Forelimb muscle (tissue), 1 donor: ENCODE results near the gene SMURF1. TPM values are rescaled to one million over a fixed set of nuclear protein-coding genes. Genes with fewer than 3 reads are reported as not detected.
"Not testable (repeated sequence)": the region's sequence is repeated elsewhere in the genome, so short reads cannot be mapped to it uniquely, and the experiment has no call there.

Experiments used
- DNase-seq: peaks from one replicate; pipeline ENCODE4 v3.0.0-alpha.2; 2013; ENCODE audit warnings: low read depth
- polyA plus RNA-seq: library from polyadenylated mRNA; unstranded; fragments of 120-200 nt; gene quantifications from one replicate; pipeline ENCODE4 v1.2.1, GENCODE V29; 2013; ENCODE audit not compliant: insufficient read length

Gene SMURF1
- polyA plus RNA-seq, result 8.8 TPM

DNA sequence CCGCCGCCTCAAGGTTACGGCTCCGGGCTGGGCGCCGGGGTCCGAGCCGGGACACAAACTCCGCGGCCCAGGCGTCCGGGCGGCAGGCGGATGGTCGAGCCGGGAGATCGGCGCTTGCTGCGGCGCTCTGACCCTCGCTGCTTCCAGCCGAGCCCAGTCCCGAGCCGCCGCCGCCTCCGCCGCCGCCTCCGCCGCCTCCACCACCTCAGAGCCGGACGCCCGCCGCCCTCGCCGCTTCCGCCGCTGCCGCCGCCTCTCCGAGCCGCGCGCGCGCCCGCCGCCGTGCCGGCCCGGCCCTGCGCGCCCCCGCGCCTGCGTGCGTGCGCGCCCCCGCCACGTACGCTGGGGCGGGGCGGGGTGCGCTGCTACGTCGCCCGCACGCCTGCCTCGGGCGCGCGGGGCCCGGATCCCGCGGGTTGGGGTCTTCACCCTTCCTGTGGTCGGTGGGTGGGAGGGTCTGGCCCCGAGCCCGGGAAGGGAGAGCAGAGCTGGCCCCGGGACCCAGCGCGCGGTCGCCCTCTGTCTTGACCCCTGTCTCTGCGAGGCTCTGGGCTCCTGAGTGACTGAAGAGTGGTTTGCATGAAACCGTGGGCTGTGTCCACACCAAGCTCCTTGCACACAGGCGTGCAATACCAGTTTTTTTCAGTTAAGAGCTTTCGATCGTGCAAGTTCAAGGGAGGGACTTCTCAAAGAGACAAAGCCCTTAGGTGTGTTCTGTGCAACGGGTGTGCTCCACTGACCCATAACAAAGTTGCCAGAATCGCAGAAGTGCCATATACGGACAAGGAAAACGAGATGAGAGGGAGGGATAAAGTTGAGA lies at the start of gene SMURF1:
Gene SMURF1 (minus strand): TSS at position 256 of the 820 bp plus-strand sequence. CDS start 328 bp downstream, outside the sequence.
- DNase-seq, result no peak

DNA sequence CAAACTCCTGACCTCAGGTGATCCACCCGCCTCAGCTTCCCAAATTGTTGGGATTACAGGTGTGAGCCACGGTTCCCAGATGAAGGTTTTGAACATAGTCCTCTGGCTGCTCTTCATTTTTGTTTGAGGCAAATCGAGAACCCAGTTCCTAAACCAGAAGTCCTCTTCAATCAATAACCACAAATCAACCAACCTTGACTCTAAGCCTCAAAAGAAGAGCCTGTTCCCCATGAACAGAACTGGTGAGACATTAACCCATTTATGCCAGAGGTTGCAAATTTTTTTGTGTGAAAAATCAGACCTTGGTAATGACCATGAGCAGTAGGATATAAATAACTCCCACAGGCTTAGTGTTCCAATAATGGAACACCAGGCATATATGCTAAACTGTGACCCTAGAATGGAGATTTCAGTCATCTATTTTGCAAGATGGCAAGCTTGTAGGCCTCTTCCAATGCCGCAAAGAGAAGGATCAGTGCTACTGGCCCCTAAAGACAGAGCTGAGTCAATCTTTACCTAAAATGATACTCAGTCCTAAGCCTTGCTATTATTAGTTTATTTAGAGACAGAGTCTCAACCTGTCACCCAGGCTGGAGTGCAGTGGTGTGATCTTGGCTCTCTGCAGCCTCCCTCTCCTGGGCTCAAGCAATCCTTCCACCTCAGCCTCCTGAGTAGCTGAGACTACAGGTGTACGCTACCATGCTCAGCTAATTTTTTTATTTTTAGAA lies 48.1 kb upstream of the SMURF1 start:
- no peak for DNase-seq

DNA sequence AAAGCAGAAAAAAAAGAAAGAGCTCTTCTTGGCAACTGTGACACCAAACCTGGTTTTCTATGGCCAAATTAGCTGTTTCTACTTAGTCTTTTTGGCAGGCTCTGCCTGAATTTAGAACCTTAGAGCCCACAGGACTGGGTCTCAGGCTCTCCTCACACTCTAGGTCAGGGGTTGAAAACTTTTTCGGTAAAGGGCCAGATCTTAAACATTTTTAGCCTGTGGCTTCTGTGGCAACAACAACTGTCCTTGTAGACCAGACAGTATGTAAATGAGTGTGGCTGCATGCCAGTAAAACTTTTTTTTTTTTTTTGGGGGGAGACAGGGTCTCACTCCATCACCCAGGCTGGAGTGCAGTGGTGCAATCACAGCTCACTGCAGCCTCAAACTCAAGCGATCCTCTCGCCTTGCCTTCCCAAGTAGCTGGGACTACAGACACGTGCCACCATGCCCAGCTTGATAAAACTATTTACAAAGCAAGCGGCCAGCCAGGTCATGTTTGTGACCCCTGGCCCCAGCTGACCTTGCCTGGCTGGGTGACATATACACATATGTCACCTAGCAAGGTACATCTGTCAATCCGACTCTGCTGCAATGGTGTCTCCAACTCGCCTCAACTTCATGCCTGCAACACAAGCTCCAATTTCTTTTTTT lies 46.6 kb upstream of the SMURF1 start:
- no peak for DNase-seq

DNA sequence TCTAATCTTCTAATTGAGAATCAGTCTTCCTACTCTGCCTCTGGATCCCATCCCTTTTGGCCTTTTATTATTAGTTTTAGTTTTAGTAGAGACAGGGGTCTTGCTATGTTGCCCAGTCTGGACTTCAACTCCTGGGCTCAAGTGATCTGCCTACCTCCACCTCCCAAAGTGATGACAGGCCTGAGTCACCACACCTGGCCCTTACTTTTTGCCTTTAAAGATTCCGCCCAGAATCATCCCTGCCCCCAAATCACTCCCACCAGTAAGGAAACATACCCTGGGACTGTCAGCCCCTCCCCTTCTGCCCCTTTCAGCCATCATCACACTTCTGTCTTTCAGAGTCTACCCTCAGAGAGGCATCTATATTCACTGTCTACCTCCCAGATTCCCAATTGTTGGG lies 45.3 kb upstream of the SMURF1 start:
- no peak for DNase-seq

DNA sequence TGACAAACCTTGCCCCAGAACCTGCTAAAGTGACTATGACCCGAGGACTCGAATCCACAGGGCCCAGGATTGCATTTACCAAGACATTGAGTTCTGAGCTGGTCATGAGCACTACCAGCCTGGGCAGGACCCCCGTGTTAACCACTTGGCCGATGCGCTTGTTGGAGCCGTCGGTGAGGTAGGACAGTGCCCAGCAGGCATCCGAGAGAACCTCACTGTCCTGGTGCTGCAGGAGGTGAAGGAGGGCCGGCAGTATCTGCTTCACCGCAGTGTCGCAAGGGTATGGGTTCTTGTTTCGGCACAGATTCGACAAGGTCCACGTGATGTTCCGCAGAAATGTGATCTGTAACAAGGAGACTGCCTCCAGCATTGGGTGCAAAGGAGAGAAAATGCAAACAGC lies 44.3 kb upstream of the SMURF1 start:
- DNase-seq, result no peak

DNA sequence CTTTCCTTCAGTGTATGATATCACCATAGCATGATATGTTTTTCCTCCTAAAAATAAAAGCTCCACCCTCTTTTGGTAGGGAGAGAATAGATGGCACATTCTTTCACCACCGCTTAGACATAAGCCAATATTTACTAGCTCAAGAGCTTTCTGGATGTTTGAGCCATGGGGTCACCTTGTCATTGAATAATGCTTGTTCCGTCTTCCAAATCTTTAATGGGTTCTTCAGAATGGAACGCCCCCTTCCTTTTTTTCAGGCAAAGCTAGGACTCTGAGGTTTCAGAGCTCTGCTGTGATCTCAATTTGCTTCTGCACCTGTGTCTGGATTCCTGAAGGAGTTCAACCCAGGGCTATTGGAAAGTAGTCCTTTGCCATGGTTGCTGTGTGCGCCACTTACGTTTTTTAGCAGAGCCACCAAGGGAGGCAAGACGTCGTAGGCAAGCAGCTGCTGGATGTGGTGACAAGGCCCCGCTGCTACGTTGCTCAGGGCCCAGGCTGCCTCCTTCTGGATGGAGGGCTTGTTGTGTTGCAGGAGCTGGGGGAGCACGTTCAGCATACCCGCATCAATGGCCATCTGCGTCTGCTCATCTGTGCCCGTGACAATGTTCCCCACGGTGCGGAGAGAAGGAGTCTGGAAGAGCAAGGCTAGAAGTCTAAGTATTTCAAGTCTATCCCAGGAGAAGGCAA lies 40.8 kb upstream of the SMURF1 start:
- DNase-seq, result no peak

DNA sequence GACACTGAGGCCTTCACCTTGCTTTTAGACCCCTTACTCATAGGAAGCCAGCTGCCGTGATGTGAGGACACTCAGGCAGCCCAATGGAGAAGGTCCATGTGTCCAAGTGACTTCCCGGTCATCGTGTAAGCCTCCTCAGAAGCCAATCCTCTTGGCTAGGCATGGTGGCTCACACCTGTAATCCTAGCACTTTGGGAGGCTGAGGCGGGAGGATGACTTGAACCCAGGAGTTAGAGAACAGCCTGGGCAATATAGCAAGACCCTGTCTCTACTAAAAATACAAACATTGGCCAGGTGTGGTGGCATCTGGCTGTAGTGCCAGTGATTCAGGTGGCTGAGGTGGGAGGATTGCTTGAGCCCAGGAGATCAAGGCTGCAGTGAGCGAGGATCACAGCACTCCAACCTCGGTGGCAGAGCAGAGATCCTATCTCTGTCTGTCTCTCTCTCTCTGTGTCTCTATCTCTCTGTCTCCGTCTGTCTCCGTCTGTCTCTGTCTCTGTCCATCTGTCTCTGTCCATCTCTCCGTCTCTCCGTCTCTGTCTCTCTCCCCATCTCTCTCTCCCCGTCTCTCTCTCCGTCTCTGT lies 36.3 kb upstream of the SMURF1 start:
- no peak for DNase-seq

DNA sequence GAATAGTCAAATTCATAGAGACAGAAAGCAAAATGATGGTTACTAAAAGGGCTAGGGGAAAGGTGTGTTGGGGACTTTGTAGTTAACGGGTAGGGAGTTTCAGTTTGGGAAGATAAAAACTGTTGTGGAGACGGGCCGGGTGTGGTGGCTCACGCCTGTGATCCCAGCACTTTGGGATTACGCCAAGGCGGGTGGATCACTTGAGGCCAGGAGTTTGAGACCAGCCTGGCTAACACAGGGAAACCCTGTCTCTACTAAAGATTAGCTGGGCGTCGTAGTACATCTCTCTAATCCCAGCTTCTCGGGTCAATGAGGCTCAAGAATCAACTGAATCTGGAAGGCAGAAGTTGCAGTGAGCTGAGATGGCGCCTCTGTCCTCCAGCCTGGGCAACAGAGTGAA lies 33.3 kb upstream of the SMURF1 start:
- DNase-seq, result no peak

DNA sequence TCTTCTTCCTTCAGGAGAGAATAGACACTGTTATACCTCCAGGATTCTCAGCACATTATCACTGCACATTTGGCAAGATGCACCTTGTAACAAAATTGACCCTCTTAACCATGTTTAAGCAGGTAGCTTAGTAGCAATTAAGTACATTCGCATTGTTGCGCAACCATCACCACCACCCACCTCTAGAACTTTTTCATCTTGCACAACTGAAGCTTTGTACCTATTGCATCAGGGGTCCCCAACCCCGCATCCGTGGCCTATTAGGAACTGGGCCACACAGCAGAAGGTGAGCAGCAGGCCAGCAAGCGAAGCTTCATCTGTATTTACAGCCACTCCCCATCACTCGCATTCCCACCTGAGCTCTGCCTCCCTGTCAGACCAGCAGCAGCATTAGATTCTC lies 29.9 kb upstream of the SMURF1 start:
- DNase-seq, result no peak

DNA sequence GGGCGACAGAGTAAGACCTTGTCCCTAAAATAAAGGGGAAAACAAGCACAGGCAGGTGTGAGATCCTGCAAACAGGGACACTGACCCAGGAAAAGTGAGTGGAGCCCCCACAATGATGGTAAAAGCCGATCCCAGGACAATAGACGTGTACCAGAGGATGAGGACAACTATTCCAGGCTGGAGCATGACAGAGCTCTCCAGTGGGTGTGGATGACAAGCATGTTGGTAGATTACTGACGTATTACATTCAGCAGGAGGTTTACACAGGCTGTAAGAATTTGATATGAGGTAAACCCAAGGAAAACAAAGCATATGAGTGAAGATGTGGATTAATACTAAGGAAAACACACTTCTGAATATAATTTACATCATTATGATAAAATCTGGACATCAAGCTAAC lies 27.8 kb upstream of the SMURF1 start:
- no peak for DNase-seq

DNA sequence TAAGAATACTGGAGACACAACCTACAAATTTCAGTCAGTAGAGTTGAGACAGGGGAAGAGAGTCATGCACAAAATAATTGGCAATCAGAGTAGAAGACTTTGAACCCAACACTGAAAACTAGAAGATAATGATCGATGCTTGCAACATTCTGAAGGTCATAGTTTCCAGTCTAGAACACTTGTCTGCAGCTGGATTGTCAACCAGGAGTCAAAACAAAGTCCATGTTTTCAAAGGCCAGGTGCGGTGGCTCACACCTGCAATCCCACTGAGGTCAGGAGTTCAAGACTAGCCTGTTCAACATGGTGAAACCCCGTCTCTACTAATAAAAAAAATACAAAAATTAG lies 26.8 kb upstream of the SMURF1 start:
- DNase-seq, result no peak

DNA sequence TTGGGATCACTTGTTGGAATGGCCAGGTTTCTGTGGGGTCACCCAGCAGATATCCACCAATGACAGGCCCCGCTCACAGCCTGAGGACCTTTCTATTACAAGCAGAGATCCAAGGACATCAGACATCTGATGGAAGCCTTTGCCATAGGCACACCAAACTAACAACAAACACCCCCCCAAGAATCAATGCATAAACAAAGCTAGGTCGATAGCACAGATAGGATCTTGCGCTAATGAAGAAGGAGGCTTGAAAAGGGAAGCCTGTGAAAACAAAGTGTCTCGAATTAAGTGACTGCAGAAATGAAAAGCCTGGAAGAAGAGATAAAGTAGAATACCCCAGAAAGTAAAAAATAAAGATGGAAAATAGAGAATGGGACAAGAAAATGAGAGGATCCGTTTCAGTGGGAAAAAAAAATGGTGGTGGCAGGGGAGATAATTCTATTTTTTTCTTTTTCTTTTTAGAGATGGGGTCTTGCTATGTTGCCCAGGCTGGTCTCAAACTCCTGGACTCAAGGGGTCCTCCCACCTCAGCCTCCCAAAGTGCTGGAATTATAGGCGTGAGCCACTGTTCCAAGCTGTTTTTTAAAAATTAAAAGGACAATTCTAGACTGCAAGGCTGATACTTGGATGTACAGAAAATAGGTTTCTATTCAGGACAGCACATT lies 26.3 kb upstream of the SMURF1 start:
- no peak for DNase-seq

DNA sequence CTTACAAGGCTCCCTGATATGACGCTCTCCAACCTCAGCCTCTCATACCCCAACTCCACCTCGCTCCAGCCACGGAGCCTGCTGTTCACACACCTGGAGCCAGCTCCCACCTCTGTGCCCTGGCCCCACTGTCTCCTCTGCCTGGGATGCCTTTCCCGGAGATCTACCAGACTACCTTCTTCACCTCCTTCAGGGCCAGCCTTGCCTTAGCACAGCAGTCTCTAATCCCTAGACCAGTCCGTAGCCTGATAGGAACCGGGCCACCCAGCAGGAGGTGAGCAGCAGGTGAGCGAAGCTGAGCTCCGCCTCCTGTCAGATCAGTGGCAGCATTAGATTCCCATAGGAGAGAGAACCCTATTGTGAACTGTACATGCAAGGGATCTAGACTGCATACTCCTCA lies 23.2 kb upstream of the SMURF1 start:
- no peak for DNase-seq

DNA sequence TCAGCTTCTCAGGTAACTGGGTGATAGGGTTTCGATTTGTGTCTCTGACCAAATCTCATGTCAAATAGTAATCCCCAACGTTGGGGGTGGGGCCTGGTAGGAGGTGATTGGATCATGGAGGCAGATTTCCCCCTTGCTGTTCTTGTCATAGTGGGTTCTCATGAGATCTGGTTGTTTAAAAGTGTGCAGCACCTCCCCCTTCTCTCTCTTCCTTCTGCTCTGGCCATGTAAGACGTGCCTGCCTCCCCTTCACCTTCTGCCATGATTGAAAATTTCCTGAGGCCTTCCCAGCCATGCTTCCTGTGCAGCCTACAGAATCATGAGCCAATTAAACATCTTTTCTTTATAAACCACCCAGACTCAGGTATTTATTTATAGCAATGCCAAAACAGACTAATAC lies 21.9 kb upstream of the SMURF1 start:
- no peak for DNase-seq

DNA sequence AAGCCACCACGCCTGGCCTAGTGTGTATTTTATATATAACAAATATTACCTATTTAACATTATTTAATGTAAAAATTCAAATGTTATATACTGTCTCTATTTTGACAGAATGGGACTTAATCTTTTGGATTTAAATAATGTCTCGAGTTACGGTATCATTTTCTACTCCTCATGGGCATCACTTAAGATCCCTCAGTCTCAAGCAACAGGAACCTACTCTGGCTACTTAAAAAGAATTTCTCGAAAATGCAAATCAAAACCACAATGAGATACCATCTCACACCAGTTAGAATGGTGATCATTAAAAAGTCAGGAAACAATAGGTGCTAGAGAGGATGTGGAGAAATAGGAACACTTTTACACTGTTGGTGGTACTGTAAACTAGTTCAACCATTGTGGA lies 19.8 kb upstream of the SMURF1 start:
- not testable (repeated sequence) for DNase-seq

DNA sequence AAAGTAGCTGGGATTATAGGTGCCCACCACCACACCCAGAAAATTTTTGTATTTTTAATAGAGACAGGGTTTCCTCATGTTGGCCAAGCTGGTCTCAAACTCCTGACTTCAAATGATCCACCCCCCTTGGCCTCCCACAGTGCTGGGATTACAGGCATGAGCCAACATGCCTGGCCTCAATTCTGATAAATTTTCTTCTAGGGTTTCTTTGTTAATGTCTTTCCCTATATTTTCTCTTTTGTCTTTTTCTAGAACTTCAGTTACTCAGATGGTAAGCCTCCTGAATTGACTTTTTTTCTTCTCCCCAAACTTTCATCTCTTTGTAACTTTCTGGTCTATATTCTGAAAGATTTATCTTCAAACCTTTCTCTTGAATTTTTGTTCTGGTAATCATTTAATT lies 12.7 kb upstream of the SMURF1 start:
- DNase-seq, result no peak

DNA sequence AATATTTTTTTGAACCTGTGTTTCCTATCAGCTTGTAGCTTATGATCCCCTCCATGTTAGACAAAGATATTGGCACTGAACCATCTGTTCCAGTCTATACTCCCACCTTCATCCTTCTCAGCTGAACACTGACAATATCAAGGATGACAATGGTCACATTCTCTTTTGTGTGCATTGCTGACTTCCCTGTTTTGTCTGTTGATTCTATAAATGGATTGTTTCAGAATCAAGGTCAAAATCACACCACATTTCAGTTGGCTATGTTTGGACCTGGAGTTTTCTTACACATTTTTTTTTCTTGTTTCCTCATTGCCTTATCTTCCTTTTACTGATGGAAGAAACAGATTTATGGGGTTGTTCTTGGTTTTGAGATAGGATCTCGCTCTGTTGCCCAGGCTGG lies 11.3 kb upstream of the SMURF1 start:
- no peak for DNase-seq

DNA sequence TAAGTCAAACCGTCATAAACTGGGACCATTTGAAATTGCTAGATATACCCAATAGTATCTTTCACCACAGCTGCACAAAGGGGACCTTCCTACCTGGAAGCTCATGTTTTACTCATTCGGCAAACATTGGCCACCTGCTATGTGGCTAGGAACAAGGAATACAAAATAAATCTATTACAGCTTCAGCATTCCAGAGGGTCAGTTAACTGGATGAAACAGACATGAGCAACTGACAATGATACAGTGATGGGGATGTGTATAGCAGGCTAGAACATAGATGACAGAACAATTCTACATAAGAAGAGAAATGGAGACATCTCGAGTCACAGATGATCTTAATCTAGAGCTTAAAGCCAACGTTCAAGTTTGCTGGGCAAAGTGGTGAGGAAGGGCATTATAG lies 3.1 kb upstream of the SMURF1 start:
- DNase-seq, result no peak

DNA sequence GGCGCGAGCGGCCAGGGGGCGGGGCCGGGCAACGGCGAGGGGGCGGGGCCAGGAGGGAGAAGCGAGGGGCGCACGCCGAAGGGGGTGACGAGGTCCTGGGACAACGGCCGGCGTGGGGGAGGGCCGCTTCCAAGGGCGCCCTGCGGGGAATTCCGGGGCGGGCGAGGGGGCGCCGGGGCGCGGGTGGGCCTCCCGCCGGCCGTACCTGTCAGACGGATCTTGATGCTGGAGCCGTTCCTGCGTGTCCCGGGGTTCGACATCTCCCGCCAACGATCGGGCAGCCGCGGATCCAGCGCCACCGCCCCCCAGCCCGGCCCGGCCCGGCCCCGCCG lies 421 bp downstream of the SMURF1 start:
- DNase-seq, result no peak

DNA sequence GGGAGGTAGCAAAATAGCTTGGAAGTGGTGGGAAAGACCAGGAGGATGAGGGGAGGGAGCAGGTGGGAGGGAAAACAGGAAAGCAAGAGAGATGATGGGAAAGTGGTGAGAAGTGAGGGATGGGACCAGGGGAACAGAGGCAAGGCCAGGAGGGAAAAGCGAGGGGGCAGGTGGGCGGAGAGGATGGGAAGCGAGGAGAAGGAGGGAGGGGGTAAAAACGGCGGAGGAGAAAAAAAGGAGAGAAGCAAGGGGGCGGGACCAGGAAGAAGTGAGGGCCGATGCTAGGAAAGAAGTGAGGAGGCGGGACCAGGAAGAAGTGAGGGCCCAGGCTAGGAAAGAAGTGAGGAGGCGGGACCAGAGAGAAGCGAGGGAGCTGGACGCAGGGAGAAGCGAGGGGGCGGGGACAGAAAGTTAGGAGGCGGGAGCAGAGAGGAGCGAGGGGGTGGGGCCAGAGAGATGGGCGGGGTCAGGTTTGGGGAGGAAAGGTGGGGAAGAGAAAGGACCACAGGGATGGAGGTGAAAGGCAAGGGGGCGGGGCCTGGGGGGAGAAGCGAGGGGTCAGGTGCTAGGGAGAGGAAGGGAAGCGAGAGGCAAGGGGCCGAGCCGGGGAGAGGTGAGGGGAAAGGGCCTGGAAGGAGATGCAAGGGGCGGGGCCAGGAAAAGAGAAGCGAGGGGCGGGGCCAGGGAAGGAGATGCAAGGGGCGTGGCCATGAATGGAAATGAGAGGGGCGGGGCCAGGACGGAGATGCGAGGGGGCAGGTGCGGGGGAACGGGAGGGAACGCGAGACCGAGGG lies 984 bp downstream of the SMURF1 start:
- DNase-seq, result no peak
